Ecto neural progenitor cell (in vitro differentiated cells): Measurements from ENCODE around the gene ACVR1C.
"Not testable (repeated sequence)": the region's sequence is repeated elsewhere in the genome, so short reads cannot be mapped to it uniquely, and the experiment has no call there.

Source experiments
- DNase-seq: peaks from one replicate; pipeline ENCODE4 v3.0.0-alpha.2; 2018; ENCODE audit warnings: low spot score

ACVR1C gene

DNA sequence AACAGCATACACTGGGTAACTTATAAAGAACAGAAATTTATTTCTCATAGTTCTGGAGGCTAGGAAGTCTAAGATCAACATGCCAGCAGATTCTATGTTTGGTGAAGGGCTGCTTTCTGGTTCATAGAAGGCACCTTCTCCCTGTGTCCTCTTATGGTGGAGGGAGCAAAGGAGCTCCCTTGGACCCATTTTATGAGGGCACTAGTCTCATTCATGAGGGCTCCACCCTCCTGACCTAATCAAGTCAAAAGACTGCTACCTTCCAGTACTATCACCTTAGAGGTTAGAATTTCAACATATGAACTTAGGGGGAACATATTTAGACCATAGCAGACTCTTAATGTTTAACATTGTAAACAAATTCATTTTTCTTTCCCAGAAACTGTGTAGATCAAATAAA, 54.5 kb downstream of the ACVR1C start:
- DNase-seq, result no peak

DNA sequence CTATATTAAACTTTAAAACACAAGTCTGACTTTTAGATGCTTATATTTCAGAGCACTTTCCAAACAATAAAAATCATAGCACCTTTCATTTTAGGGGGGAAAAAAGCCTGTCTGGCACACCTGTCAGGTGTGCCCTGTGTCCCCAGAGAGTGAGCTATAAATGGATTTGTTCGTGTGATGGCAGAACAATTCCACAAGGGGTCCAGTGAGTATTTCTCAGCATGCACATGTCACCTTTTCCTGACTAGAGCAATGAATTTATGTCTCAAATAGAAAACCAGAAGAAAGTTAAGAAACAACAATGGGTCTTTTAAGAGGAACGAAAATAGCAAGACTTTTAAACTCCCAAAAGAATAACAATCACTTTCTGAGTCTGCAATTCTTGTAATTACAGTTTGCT, 55.9 kb downstream of the ACVR1C start:
- no peak for DNase-seq

DNA sequence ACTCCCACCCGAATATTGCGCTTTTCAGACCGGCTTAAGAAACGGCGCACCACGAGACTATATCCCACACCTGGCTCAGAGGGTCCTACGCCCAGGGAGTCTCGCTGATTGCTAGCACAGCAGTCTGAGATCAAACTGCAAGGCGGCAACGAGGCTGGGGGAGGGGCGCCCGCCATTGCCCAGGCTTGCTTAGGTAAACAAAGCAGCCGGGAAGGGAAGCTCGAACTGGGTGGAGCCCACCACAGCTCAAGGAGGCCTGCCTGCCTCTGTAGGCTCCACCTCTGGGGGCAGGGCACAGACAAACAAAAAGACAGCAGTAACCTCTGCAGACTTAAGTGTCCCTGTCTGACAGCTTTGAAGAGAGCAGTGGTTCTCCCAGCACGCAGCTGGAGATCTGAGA, 62.0 kb downstream of the ACVR1C start:
- not testable (repeated sequence) for DNase-seq

DNA sequence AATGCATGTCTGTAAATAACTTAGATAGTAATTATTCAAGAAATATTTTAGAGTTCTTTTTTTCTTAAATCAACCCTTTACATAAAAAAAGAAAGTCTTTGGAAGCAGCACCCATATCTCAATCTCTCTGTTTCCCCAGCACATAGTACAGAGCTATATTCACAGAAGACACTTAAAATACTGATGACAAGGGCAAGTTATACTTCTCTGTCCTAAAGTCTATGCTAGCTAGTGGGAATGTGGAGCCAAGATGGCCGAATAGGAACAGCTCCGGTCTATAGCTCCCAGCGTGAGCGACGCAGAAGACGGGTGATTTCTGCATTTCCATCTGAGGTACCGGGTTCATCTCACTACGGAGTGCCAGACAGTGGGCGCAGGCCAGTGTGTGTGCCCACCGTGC, 62.6 kb downstream of the ACVR1C start:
- not testable (repeated sequence) for DNase-seq

- DNase-seq, result no peak
Observed at GRCh38 chr2:157565550-157565949, 63.1 kb downstream of the ACVR1C start.

GRCh38 chr2:157559890-157560289, 68.8 kb downstream of the ACVR1C start:
- DNase-seq, result no peak

GRCh38 chr2:157559461-157559860, 69.2 kb downstream of the ACVR1C start:
- no peak for DNase-seq

DNA sequence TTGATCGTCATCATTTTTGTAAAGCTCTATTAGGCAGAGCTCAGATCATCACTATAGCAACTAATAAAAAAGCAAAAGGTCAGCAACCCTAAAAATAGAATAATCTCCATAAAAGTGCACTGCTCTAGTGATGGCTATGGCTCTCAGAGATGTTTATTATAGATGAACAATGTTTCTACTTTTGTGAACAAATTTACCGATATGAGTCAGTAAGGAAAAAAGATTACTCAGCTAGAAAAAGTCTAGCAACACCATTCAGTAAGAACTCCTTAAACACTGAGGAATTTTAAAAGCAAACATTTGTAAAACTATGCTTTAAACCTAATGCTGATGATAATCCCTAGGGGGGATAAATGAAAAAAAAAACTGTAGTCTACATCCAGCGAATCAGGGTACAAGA, 69.6 kb downstream of the ACVR1C start:
- no peak for DNase-seq

DNA sequence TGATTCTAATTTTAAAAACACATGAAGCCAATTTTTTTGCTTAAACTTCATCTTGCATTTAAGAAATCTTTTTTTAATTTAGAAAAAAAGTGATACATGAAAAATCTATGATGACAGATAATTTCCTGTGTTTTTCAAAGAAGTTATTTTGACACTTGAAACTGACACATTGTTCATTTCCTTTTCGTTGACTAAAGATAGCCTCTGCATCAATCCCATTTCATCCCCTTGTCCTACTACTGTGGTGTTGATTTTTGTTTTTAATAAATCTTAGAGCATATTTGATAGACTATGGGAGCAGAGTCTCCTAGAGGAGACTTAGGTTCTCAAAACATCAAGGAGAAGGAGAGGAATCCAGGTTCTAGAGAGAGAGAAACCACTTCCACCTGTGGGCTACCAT, 70.9 kb downstream of the ACVR1C start:
- DNase-seq, result no peak

DNA sequence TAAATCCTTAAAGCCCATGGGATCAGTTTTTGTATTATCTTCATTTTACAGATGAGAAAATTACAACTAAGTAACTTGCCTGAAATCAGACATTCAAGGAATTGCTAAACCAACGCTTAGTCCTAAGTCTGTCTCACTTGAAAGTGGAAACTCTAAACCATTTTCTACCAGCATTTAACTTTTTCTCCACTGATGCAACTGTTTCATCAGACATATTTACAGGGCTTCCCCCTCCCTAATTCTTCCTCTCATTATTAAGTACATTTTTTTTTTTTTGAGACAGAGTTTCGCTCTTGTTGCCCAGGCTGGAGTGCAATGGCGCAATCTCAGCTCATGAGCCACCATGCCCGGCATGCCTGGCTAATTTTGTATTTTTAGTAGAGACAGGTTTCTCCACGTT, 88.6 kb downstream of the ACVR1C start:
- DNase-seq, result no peak

- DNase-seq, result no peak
Observed at GRCh38 chr2:157538064-157538463, 90.6 kb downstream of the ACVR1C start.

- DNase-seq, result no peak
Observed at GRCh38 chr2:157536815-157537214, 91.8 kb downstream of the ACVR1C start.

DNA sequence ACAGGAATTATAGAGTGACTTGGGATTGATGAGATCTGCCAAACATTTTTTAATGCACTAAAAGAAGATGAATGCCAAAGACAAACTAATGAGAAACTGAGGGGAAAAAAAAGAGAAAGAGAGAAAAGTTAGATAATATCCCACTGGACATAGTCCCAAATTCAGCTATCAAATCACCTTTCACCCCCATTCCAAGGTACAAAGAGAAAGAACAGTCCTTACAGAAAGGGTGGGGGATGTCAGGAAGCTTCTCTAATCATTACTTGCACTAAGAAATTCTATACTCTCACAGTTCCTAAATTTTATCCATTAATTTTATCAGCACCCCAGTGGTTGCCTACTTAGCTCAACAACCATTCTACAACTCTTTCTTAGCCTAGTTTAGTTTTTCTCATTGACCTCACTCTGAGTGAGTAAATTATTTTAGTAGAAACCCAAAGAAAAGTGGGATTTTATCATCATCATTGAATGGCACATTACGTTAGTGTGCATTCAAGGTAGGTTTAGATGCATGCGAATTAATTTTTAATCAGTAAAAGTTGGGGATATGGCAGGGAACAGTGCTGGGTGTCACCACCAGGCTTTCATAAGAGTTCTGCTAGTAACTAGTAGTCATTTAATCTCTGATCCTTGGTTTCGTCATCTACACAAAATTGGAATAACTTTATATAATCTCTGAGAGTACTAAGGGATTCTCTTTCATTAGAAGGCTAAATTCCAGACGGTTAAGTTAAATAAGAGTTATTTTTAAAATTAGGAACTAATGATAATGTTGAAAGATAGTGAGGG, 99.5 kb downstream of the ACVR1C start:
- DNase-seq, result no peak

- no peak for DNase-seq
Observed at GRCh38 chr2:157526070-157526469, 102.6 kb downstream of the ACVR1C start.

DNA sequence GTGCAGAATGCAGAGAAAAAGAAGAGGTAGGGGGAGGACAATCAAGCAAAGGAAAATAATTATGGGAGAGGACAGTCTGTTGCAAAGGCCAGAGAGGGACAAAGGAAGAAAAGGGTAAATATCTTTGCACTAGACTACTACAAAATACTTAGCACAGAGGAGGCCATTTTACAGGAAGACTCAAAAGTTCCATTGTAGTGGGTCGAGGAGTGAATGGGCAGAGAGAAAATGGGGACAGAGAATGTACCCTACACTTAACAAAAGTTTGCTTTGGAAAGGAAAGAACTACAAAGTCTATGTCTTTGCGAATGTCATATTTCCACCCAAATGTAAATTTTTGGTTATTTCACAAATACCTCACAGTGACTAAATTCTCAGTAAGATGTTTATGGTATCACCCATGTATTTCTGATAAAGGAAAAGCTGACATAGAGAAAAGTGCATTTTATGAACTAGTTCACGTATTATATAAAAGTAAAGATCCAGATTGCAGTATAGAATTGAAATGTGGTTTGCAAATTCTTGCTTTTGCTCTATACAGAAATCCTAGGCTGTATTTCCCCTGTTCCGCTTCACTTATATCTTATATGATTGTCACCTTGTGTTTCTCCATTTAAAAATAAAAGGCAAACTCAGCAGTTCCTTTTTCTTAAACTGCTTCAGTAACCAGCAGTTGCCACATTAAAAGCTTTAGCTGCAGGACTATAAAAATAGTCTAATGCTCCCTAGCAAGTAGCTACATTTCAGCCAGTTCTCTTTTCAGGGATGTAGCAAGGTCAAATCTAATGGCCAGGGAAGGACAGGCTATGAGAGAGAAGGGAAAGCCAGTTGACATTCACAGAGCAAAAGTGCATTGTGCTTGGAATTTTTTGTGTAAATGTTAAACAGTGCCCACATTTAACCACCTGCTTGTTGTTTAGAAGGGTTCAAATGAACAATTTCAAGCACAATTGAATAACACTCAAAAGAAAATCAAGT, 105.1 kb downstream of the ACVR1C start:
- no peak for DNase-seq

GRCh38 chr2:157514966-157515365, 113.7 kb downstream of the ACVR1C start:
- not testable (repeated sequence) for DNase-seq

DNA sequence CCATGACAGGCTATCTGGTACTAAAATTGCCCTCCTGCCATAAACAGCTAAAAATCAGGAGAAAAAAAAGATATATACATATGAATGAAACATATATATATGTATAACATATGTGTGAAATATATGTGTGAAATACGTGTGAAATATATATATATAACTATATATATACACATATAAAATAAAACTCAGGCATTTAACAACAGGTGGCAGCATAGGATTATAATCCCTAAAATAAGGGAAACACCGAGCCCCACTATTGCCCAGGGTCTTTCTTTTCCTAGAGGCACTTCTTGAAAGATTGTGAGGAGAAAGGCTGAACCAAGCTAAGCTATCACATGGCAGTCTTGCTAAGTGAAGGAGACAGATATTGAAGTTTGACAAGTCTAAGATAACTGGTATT, 118.9 kb downstream of the ACVR1C start:
- no peak for DNase-seq

GRCh38 chr2:157508676-157509075, 120.0 kb downstream of the ACVR1C start:
- DNase-seq, result no peak

DNA sequence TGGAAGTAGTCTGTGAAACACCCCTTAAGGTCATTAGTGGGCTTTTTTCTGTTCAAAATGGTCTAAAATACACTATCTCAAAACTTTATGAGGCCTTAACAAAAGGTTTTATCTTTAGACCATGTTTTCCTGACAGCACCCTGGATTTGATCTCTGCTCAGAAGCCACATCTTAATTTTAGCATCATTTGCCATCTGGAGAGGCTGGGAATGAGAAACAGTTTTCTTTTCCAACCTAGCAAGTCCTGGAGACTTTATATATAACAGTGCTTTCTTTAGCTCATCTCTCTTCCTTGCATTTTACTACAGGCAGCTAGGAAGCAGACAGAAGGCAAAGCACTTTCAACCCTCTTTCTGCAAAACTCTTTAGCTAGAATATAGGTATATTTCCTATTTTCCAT, 122.1 kb downstream of the ACVR1C start:
- no peak for DNase-seq

- no peak for DNase-seq
Observed at GRCh38 chr2:157504623-157505022, 124.0 kb downstream of the ACVR1C start.

GRCh38 chr2:157501026-157501425, 127.6 kb downstream of the ACVR1C start:
- no peak for DNase-seq

- no peak for DNase-seq
Observed at GRCh38 chr2:157500334-157500733, 128.3 kb downstream of the ACVR1C start.

DNA sequence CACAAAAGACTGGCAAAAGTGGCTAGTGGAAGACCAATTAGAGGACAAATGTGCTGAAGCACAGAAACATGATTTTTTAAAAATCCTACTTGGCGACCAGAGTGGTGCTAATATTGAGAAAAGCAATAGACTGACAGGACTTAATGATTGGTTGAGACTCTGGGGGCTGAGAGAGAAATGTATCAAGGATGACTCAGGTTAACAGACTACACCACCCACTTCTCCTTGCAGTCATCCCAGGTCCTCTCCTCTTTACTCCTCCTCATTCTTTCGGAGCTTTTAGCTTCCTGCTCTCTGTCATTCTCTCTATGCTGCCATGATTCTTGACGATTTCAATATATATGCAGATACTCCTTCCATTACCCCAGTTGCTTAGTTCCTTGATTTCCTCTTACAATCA, 130.2 kb downstream of the ACVR1C start:
- no peak for DNase-seq
